ENCODE results near the gene TNFAIP3.

Gene TNFAIP3

DNA sequence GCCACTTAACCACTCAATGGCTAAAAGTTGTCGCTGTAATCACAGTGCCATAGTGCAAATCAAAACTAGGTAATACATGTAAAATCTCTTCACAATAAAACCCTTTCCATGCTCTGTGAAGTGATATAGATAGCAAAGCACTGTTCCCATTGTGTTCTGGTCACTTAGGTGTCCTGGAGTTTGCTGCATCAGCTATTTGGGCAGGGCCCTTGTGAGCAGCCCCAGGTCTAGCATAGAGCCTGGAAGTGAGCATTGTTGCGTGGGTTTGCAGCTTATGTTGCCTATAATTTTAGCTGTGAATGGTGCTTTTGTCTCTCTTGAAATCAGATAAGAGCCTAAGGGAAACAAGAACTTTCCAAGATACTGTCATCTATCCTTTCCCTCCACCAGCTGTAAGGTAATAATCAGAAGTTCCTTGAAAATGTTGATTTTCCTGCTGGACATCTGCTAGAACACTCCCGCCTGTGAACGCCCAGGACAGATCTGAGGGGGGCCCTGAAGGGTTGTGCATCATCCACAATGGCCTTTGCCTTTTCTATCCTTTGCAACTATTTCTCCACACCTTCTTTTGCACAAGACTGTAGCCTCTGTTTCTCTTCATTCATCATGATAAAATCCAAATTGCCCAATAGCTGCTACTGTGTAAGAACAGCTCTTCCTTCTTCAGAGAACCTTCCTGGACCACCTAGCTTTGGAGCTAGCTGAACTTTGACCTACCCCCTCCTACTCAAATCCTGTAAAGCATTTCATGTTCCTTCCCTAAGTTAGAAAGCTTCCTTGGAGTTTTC lies 57.0 kb downstream of the TNFAIP3 start:
- DNase-seq (ENCODE audit: low spot score), result no peak

DNA sequence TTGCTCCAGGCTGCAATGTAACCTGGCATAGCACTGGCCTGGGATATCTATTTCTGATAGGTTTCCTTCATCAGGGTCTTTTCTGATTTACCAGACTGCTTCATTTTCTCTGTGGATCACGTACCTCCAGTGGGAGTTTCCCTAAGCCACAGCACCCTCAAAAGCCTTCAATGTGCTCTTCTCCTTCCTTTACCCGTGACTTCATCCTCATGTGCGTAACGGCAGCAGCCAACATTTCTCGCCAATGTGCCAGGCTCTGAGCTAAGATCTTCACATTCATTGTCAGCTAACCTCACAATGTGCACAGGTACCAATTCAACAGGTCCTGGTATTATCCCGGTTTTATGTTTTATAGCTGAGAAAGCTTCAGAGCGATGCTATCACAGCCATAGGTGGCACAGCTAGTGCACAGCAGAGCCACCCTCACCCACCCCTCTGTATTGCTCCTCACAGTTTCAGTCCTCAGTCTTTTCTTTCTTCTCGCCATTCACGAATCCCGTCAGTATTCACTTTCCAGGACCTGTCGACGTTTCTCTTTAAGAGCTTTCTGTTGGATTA lies 58.2 kb downstream of the TNFAIP3 start:
- DNase-seq (ENCODE audit: low spot score), result no peak

GRCh38 chr6:137926207-137926731 lies 59.2 kb downstream of the TNFAIP3 start:
- DNase-seq (ENCODE audit: low spot score), result peak; percentile 81

- DNase-seq (ENCODE audit: low spot score), result no peak
These were observed 59.9 kb downstream of the TNFAIP3 start for GRCh38 chr6:137926985-137927384.

GRCh38 chr6:137927777-137928218 lies 60.7 kb downstream of the TNFAIP3 start:
- DNase-seq (ENCODE audit: low spot score), result no peak

DNA sequence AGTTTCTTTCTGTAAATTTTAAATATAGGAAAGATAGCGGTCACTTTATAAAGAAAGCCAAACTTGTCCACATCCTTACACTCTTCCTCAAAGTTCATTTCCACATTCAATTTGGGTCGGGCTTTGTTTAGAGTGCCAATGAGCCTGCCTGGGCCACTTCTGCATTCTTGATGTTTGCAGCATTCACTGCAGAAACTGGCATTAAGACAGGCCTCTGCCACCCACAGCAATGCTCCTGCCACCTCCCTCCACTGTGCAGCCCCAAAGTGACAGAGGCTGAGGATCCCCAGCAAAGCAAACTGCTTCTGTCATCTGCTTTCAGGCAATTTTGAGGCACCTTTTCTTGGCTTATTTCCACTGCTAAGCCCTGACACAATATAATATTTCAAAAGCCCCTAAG lies 61.2 kb downstream of the TNFAIP3 start:
- no peak for DNase-seq (ENCODE audit: low spot score)

- no peak for DNase-seq (ENCODE audit: low spot score)
These were observed 64.9 kb downstream of the TNFAIP3 start for GRCh38 chr6:137931849-137932465.
